Esophagus muscularis mucosa (tissue), 4 donors: ENCODE results near the gene KCNAB2. TPM values are rescaled to one million over a fixed set of nuclear protein-coding genes. Genes with fewer than 3 reads are reported as not detected.

Experiments
- DNase-seq: peaks from one replicate; pipeline ENCODE4 v3.0.0-alpha.2; 2017; ENCODE audit errors: extremely low spot score
- H3K27ac ChIP-seq, 4 donors: fragments of 200-600 bp; sonication (generic); replicated peaks in 1 of 4; 1 replicate in 3 of 4; 2 replicates in 1 of 4; pipeline ENCODE4 v1.5.1; 2016 to 2019; ENCODE audit warnings: mild to moderate bottlenecking in 1 of 4
- H3K27me3 ChIP-seq, 4 donors: fragments of 200-600 bp; sonication (generic); one replicate each; pipeline versions ENCODE4 v1.5.1 to v1.6.0; 2016 to 2019
- H3K36me3 ChIP-seq, 4 donors: fragments of 200-600 bp; sonication (generic); one replicate each; pipeline ENCODE4 v1.5.1; 2016 to 2019
- H3K4me1 ChIP-seq, 4 donors: fragments of 200-600 bp; sonication (generic); one replicate each; pipeline ENCODE4 v1.5.1; 2016 to 2019
- H3K4me3 ChIP-seq, 4 donors: fragments of 200-600 bp; sonication (generic); 1 replicate in 2 of 4; 2 replicates in 2 of 4; pipeline ENCODE4 v1.5.1; 2016 to 2019; ENCODE audit warnings: mild to moderate bottlenecking in 4 of 4, moderate library complexity in 1 of 4
- H3K9me3 ChIP-seq, 4 donors: fragments of 200-600 bp; sonication (generic); 1 replicate in 3 of 4; 2 replicates in 1 of 4; pipeline ENCODE4 v1.5.1; 2016 to 2019
- CTCF ChIP-seq, 3 experiments: fragments of 200-600 bp in 2 of 3; fragments of 450-650 bp in 1 of 3; sonication (generic) in 2 of 3; IDR thresholded peaks; one replicate each; pipeline ENCODE4 v1.5.1; 2017 to 2019; ENCODE audit warnings: antibody characterized with exemption in 3 of 3, mild to moderate bottlenecking in 2 of 3, moderate library complexity in 1 of 3
- EP300 ChIP-seq: sonication (generic); formaldehyde crosslinking; IDR thresholded peaks from one replicate; pipeline ENCODE4 v1.6.1; 2017; ENCODE audit warnings: antibody characterized with exemption
- POLR2A ChIP-seq: fragments of 450-650 bp; IDR thresholded peaks from one replicate; pipeline ENCODE4 v1.6.1; 2017; ENCODE audit warnings: antibody characterized with exemption, moderate library complexity, mild to moderate bottlenecking, low read depth
- POLR2AphosphoS5 ChIP-seq, 2 donors: sonication (generic); formaldehyde crosslinking; IDR thresholded peaks; one replicate each; pipeline ENCODE4 v1.6.1; 2017; ENCODE audit warnings: antibody characterized with exemption in 2 of 2
- WGBS: methylation state at CpG from one replicate; pipeline ENCODE4 v1.1.5; 2018; 5-methylcytosine and 5-hydroxymethylcytosine counted together
- intact Hi-C: fragments of 100-400 bp; cut with DNase I; formaldehyde crosslinking; loops from one replicate; pipeline ENCODE4 v1.15.1; 2023
- total RNA-seq, 4 donors: library from RNA; depleted of rRNA; stranded (reverse); fragments of >200 nt; gene quantifications; one replicate each; pipeline versions ENCODE4 v1.1.0 to v1.2.1, GENCODE V29; 2016

Gene KCNAB2
- total RNA-seq, 4 donors from 2014 or later, result 10.4 to 19.3 (median 13.2) TPM

- Histone ChIP-seq H3K36me3 (no peaks in the 10 kb centered on the region), H3K27me3 (no peaks in the 10 kb centered on the region), H3K9me3 (no peaks in the 10 kb centered on the region), H3K4me3 (no peak overlapping the region), H3K4me1 (peaks cover 0 to 10% (median 7%) of the 10 kb centered on the region in 4 donors), H3K27ac (no peak overlapping the region)
- no peak for DNase-seq
- intact Hi-C loops, result loop anchor here (10.0 kb wide), 1 partner anchor 293 kb away; no protein-coding TSS in a partner anchor
- TF ChIP-seq POLR2AphosphoS5 (IDR thresholded peaks at IDR 0.05) (no peak), CTCF (IDR thresholded peaks at IDR 0.05) (no peak), EP300 (no peak), POLR2A (no peak)
- WGBS, result 93% methylated on average over 17 of the region's 23 CpGs
These were observed 5.7 kb downstream of the KCNAB2 start for GRCh38 chr1:6051423-6051822.

GRCh38 chr1:6052543-6053205, 7.0 kb downstream of the KCNAB2 start:
- H3K27me3 ChIP-seq, result peaks cover 0 to 3% (median 0%) of the 10 kb centered on the region in 4 donors
- no peaks in the 10 kb centered on the region for H3K36me3 ChIP-seq
- 5% methylated on average over 15 of the region's 16 CpGs for WGBS
- peaks cover 3 to 12% (median 7%) of the 10 kb centered on the region in 4 donors for H3K4me1 ChIP-seq
- TF ChIP-seq CTCF (IDR thresholded peaks at IDR 0.05), result peak in 1 of 3 experiments; percentile 38
- no peak for TF ChIP-seq POLR2A
- TF ChIP-seq POLR2AphosphoS5 (IDR thresholded peaks at IDR 0.05), result no peak
- intact Hi-C loops, result loop anchor here (2.0 to 10.0 kb wide), 2 partner anchors 192 to 292 kb away; partner anchors contain the start of gene HES3
- H3K9me3 ChIP-seq, result no peaks in the 10 kb centered on the region
- no peak for DNase-seq
- H3K4me3 ChIP-seq, result no peak overlapping the region
- H3K27ac ChIP-seq, result no peak overlapping the region

- Histone ChIP-seq H3K4me1 (peaks cover 3 to 17% (median 9%) of the 10 kb centered on the region in 4 donors), H3K36me3 (no peaks in the 10 kb centered on the region), H3K27me3 (peaks cover 0 to 3% (median 0%) of the 10 kb centered on the region in 4 donors), H3K4me3 (no peak overlapping the region), H3K27ac (no peak overlapping the region), H3K9me3 (no peaks in the 10 kb centered on the region)
- no peak for DNase-seq
- intact Hi-C loops, result loop anchor here (2.0 to 10.0 kb wide), 2 partner anchors 192 to 292 kb away; partner anchors contain the start of gene HES3
- TF ChIP-seq POLR2A (no peak), CTCF (IDR thresholded peaks at IDR 0.05) (no peak), EP300 (no peak), POLR2AphosphoS5 (IDR thresholded peaks at IDR 0.05) (no peak)
- 39% methylated on average over 8 of the region's 8 CpGs for WGBS
These were observed 7.5 kb downstream of the KCNAB2 start for GRCh38 chr1:6053206-6053546.

DNA sequence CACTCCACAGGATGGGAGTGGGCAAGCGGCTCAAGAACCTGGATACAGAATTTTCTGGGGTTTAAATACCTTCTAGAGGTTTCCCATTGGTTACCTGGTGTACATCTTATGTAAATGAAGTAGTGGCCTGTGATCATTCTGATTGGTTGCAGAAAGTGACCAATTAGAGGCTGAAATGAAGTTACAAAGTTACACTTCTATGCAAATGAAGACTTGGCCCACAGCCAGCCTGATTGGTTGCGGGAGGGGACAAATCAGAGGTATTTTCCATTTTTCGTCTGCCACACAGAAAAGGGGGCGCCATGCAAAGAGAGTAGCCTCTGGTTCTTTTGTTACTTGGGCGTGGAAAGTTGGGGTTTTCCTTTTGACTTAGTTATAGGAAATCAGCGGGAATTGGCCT, 8.9 kb downstream of the KCNAB2 start:
- Histone ChIP-seq H3K27me3 (peaks cover 0 to 10% (median 0%) of the 10 kb centered on the region in 4 donors), H3K27ac (no peak overlapping the region), H3K4me1 (peaks cover 11 to 27% (median 19%) of the 10 kb centered on the region in 4 donors), H3K9me3 (no peaks in the 10 kb centered on the region), H3K36me3 (no peaks in the 10 kb centered on the region), H3K4me3 (no peak overlapping the region)
- DNase-seq, result no peak
- WGBS, result 88% methylated on average over 6 of the region's 6 CpGs
- intact Hi-C loops, result loop anchor here (10.0 kb wide), 1 partner anchor 290 kb away; no protein-coding TSS in a partner anchor
- no peak for TF ChIP-seq POLR2A
- TF ChIP-seq POLR2AphosphoS5 (IDR thresholded peaks at IDR 0.05), result no peak
- TF ChIP-seq EP300, result no peak
- TF ChIP-seq CTCF (IDR thresholded peaks at IDR 0.05), result no peak
